ENCODE results near the gene KRT13. TPM values are rescaled to one million over a fixed set of nuclear protein-coding genes. Genes with fewer than 3 reads are reported as not detected.

The KRT13 gene
- total RNA-seq, 2 donors from 2014 or later = not detected

- Histone ChIP-seq H3K27ac (no peak overlapping the region), H3K9me3 (peaks cover 5% of the 10 kb centered on the region in 2 donors), H3K4me3 (no peak overlapping the region), H3K27me3 (no peaks in the 10 kb centered on the region), H3K36me3 (no peaks in the 10 kb centered on the region), H3K4me1 (peaks cover 0 to 23% of the 10 kb centered on the region in 2 donors)
- no peak for TF ChIP-seq CTCF (IDR thresholded peaks at IDR 0.05)
- no peak for DNase-seq (ENCODE audit: low spot score)
Observed at GRCh38 chr17:41549596-41550039, 44.2 kb upstream of the KRT13 start.

- Histone ChIP-seq H3K4me1 (peaks cover 0 to 23% of the 10 kb centered on the region in 2 donors), H3K4me3 (peak overlapping the region in 1 of 2 donors; percentile 23), H3K27ac (peak overlapping the region in 1 of 2 donors; percentile 25), H3K9me3 (peaks cover 5% of the 10 kb centered on the region in 2 donors), H3K27me3 (no peaks in the 10 kb centered on the region), H3K36me3 (no peaks in the 10 kb centered on the region)
- peak; percentile 80 for DNase-seq (ENCODE audit: low spot score)
- TF ChIP-seq CTCF (IDR thresholded peaks at IDR 0.05) = peak; percentile 83 to 89
Observed at GRCh38 chr17:41548844-41549595, 43.6 kb upstream of the KRT13 start.

GRCh38 chr17:41547921-41548843, 42.8 kb upstream of the KRT13 start:
- Histone ChIP-seq H3K9me3 (peaks cover 5% of the 10 kb centered on the region in 2 donors), H3K27ac (peak overlapping the region in 1 of 2 donors; percentile 25), H3K4me3 (peak overlapping the region in 1 of 2 donors; percentile 23), H3K4me1 (peaks cover 0 to 23% of the 10 kb centered on the region in 2 donors), H3K27me3 (no peaks in the 10 kb centered on the region), H3K36me3 (no peaks in the 10 kb centered on the region)
- TF ChIP-seq CTCF (IDR thresholded peaks at IDR 0.05) = no peak
- DNase-seq (ENCODE audit: low spot score) = peak; percentile 66

- Histone ChIP-seq H3K27ac (no peak overlapping the region), H3K27me3 (no peaks in the 10 kb centered on the region), H3K4me1 (peaks cover 0 to 23% of the 10 kb centered on the region in 2 donors), H3K9me3 (peaks cover 5% of the 10 kb centered on the region in 2 donors), H3K4me3 (no peak overlapping the region), H3K36me3 (no peaks in the 10 kb centered on the region)
- DNase-seq (ENCODE audit: low spot score) = no peak
- no peak for TF ChIP-seq CTCF (IDR thresholded peaks at IDR 0.05)
Observed at GRCh38 chr17:41547378-41547841, 42.0 kb upstream of the KRT13 start.

- Histone ChIP-seq H3K4me3 (no peak overlapping the region), H3K27ac (no peak overlapping the region), H3K4me1 (peaks cover 0 to 23% of the 10 kb centered on the region in 2 donors), H3K27me3 (no peaks in the 10 kb centered on the region), H3K36me3 (no peaks in the 10 kb centered on the region), H3K9me3 (peaks cover 5% of the 10 kb centered on the region in 2 donors)
- TF ChIP-seq CTCF (IDR thresholded peaks at IDR 0.05) = no peak
- no peak for DNase-seq (ENCODE audit: low spot score)
Observed at GRCh38 chr17:41546819-41547218, 41.4 kb upstream of the KRT13 start.
